ENCODE data around the gene ZSWIM9.

ZSWIM9 gene

DNA sequence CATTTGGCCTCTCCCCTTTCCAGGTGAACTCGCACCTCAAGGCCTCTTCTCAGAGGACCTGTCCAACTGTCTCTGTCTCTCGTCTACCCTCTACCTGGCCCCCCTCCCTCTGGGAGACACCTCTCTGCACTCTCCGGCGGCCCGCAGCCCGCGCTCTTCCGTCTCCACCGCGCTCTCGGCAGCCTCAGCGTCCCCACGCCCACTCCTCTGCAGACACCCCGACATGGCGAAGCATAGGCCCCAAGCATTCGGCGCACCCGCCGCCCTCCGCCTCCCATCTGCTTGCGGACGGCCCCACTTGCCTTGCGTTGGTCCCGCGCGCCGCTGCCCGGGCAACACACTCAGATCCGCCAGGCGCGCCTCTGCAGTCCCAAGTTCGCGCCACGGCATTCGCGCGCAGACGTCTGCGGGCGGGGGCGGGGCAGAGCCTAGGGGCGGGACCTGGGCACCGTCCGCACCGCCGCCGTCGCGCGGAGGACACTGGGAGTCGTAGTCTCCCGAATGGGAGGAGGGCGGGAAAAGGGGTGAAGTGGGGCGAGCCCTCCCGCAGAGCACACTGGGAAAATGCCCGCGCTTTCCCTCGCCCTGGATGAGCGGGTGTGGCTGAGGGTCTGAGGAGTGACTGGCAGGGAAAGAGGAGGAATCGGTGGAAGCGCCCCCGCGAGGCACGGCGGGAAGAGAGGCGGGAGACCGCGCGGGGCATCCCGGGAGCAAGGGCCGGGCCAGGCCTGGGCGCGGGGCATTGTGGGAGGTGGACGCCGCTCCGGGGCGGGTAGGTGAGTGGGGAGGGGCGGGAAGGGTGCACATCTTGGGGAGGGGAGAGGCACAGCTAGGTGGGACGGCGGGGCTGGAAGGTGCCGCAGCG, at the start of gene ZSWIM9, which contains the start of gene LIG1:
TSS of gene ZSWIM9 (plus strand) at position 742 of the 865 bp plus-strand sequence. CDS start 1,123 bp downstream, outside the sequence.
TSS of gene LIG1 (minus strand) at position 406 of the 865 bp plus-strand sequence. CDS start 4,778 bp downstream, outside the sequence.
- DNase-seq (ENCODE audit: low read depth in 2 of 2, low spot score in 1 of 2), result peak; percentile 81

- no peak for DNase-seq (ENCODE audit: low read depth in 2 of 2, low spot score in 1 of 2)
Observed at GRCh38 chr19:48121066-48121465, 49.4 kb upstream of the ZSWIM9 start.

GRCh38 chr19:48121909-48122371, 48.5 kb upstream of the ZSWIM9 start:
- no peak for DNase-seq (ENCODE audit: low read depth in 2 of 2, low spot score in 1 of 2)

DNA sequence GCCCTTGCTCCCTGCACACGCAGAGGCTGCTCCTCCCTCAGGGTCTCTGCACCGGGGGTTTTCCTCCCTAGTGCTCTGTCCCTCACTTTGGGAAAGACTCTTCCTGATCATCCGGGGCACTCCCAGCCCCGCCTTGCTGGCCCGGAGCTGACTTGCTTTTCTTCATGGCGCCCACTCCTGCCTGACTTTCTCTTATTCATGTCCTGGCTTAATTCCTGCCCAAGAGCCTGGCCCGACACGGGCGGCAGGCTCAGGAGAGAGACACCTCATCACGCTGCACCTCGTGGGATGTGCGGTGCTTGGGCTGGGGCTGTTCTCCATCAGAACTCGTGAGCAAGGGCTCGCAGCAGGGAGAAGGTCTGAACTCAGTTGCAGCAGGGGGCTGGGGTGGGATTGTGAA, 48.1 kb upstream of the ZSWIM9 start:
- no peak for DNase-seq (ENCODE audit: low read depth in 2 of 2, low spot score in 1 of 2)

DNA sequence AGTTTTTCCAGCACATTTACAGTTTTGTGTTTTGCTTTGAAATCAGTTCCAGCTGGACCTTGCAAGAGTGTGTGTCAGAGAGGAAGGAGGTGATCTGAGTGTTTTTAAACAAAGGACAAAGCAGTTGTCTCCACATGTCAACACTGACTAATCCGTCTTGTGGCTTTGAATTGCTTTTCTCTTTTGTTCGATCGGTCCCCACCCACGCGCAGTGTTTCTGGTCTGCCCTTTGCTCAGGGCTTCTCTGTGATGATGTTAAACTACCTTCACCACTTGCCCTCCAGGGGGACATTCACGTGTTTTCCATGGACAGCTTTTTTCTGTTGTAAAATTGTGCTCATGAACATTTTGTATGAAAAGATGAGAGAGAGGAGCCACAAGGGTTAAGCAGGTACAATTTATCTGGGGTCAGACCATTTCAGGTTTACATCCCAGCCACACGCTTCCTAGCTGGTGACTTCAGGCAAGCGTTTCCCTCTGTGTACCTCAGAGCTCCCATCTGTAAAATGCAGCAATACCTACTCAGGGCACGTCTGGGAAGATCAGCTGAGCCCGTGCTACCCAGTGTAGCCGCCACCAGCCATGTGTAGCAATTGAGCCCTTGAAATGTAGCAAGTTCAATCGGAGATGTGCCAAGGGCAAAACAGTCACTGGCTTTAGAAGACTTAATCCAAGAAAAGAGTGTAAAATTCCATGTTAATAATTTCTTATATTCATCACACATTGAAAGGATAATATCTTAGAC, 46.4 kb upstream of the ZSWIM9 start:
- no peak for DNase-seq (ENCODE audit: low read depth in 2 of 2, low spot score in 1 of 2)

- no peak for DNase-seq (ENCODE audit: low read depth in 2 of 2, low spot score in 1 of 2)
Observed at GRCh38 chr19:48127561-48127960, 42.9 kb upstream of the ZSWIM9 start.

DNA sequence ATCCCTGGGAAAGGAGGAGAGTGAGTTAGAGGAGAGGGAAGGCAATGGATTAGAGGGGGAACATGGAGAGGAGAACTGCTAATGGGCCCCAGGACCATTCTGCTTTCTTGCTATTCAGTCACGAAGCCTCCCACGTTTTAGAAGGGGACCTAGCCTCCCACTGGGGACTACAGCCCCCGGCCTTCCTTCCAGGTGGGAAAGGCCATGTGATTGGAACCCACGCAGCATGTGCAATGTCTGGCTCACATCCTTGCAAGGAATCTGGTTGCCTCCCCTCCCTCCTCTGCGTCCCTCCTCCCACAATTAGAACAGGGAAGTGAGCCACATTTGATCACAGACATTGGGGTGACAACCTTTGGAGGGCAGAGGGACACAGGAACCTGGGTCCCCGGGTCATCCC, 37.4 kb upstream of the ZSWIM9 start:
- no peak for DNase-seq (ENCODE audit: low read depth in 2 of 2, low spot score in 1 of 2)

- no peak for DNase-seq (ENCODE audit: low read depth in 2 of 2, low spot score in 1 of 2)
Observed at GRCh38 chr19:48135411-48135810, 35.1 kb upstream of the ZSWIM9 start.

- no peak for DNase-seq (ENCODE audit: low read depth in 2 of 2, low spot score in 1 of 2)
Observed at GRCh38 chr19:48136547-48136946, 33.9 kb upstream of the ZSWIM9 start.

DNA sequence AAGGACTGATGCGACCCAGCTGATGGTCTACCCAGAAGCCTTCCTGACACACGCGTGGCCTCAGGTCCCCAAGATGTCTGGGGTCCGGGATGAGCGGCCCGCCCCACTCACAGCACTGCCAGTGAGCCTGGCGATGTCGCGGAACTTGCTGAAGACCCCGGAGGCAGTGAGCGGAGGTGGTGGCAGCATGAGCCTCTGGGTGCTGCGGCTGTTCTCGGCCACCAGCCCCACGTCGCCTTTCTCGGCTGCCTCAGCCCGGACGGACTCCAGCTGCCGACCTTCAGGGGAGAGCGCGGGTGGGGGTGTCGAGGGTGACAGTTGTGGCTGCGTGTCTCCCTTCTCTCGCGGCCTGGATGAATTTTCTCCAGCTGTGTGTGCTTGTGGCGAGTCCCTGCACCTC, 33.1 kb upstream of the ZSWIM9 start:
- DNase-seq (ENCODE audit: low read depth in 2 of 2, low spot score in 1 of 2), result no peak

DNA sequence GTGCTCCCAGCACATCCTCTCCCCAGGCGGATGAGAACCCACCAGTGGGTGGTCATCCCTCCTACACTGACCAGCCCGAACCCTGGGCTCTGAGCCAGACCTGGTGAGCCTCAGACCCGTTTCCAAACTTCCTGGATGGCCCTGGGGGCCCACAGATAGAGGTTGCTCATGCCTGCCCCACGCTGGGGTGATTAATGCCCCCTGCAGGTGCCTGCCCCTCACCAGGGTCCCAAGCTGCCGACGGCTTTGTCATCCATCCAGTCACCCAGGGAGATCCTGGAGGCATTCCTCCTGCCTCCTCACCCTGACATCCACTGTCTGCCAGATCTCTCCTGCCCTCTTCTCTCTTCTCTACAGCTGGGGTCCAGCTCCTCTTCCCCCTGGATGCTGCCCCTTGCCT, 31.4 kb upstream of the ZSWIM9 start:
- DNase-seq (ENCODE audit: low read depth in 2 of 2, low spot score in 1 of 2), result no peak

DNA sequence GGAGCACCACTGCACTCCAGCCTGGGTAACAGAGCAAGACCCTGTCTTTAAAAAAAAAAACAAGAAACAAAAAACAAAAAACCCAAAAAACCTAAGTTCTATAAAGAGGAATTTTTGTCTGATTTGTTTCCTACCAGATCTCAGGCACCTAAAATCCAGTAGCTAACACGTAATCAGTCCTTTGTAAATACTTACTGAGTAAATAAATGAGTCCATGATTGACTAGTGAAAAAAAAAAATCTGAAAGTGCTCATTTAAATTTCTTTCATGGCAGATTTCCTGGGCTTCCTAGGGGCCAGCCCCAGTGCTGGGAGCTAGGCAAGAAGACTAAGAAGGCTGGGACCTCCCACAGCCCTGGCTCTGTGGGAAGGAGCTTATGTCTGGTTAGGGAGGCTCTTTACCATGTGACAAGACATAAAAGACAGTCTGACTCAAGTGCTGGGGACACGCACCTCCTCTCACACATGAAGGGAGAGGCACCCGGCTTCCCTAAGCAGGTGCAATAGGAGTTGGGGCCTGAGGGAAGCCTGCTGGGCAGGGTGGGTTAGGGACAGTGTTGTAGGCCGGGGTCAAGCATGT, 22.8 kb upstream of the ZSWIM9 start:
- DNase-seq (ENCODE audit: low read depth in 2 of 2, low spot score in 1 of 2), result no peak

- no peak for DNase-seq (ENCODE audit: low read depth in 2 of 2, low spot score in 1 of 2)
Observed at GRCh38 chr19:48148576-48148975, 21.9 kb upstream of the ZSWIM9 start.

DNA sequence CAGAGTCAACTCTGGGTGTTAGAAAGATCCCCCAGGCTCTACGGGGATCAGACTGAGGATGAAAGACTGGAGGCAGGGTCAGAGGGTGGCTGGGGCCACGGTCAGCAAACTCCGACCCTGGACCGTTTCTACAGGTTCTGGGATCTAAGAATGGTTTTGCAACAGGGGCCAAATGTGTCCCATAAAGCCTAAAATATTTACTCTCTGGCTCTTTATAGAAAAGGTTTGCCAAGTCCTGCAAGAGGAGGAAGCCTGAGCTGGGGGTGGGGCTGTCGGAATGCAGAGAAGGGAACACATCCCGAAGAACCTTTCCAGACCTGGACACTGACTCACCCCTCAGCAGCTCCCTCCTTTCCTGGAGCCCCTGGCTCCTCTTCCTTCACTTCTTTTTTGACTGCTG, 21.1 kb upstream of the ZSWIM9 start:
- DNase-seq (ENCODE audit: low read depth in 2 of 2, low spot score in 1 of 2), result no peak

DNA sequence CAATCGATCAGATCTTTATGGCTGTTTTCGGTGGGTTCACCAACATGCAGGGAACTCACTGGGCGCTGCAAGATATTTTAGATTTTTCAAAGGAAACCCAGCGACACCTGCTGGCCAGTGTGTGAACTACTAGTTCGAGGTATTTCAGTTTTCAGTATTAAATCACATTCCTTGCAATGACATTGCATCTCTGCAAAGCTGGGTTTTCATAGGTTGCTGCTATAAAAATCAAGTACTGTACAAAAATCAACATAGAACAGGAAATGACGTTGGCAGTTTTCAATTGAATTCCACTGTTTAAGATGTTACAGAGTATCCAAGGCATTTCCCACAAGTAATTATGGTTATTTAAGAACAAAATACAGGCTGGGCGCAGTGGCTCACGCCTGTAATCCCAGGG, 17.9 kb upstream of the ZSWIM9 start:
- DNase-seq (ENCODE audit: low read depth in 2 of 2, low spot score in 1 of 2), result peak; percentile 53 to 56

- DNase-seq (ENCODE audit: low read depth in 2 of 2, low spot score in 1 of 2), result no peak
Observed at GRCh38 chr19:48154003-48154402, 16.5 kb upstream of the ZSWIM9 start.

DNA sequence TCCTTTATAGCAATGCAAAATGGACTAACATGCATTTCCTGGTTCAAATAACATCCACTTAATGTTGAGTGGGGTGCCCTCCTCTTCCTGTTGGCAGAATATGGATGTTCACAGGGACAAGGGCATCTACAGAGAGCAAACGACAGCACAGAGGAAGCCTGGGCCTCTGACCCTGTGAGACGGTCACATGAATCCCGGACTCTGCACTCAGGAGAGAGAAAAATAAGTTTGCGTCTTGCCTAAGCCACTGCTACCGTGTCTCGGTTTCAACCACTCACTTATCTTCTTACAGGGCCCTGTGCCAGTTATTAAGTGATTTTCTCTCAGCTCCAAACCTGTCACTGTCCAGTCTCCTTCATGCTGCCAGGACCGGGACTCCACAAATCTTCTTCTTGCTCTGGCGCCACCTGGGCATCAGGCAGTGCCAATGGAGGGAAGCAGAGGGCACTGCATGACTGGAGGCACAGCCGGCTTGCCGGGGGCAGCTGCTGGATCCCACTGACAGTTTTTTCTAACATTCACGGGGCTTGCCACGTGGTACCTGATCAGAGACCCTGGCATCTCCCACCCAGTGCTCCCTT, 12.2 kb upstream of the ZSWIM9 start:
- no peak for DNase-seq (ENCODE audit: low read depth in 2 of 2, low spot score in 1 of 2)

DNA sequence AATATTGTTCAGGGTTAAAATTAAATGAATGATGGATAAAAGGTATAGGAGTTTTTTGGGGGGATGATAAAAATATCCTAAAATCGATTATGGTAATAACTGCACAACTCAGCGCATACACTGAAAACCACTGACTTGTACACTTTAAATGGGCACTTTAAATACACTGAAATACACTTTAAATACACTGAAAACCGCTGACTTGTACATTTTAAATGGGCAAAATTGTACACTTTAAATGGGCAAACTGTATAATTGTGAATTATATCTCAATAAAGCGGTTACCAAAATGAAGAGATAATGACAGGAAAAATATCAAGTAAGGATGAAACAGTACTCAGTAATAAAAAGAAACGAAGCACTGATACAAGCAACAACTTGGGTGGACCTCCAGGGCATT, 1.8 kb upstream of the ZSWIM9 start:
- no peak for DNase-seq (ENCODE audit: low read depth in 2 of 2, low spot score in 1 of 2)

- peak; percentile 87 to 91 for DNase-seq (ENCODE audit: low read depth in 2 of 2, low spot score in 1 of 2)
Observed at GRCh38 chr19:48169578-48169938, 922 bp upstream of the ZSWIM9 start.

GRCh38 chr19:48170817-48171347, 402 bp downstream of the ZSWIM9 start:
- DNase-seq (ENCODE audit: low read depth in 2 of 2, low spot score in 1 of 2), result no peak

GRCh38 chr19:48171710-48172109, 1.2 kb downstream of the ZSWIM9 start:
- DNase-seq (ENCODE audit: low read depth in 2 of 2, low spot score in 1 of 2), result no peak
